ENCODE results near the gene MAPK8IP3.

Gene MAPK8IP3

DNA sequence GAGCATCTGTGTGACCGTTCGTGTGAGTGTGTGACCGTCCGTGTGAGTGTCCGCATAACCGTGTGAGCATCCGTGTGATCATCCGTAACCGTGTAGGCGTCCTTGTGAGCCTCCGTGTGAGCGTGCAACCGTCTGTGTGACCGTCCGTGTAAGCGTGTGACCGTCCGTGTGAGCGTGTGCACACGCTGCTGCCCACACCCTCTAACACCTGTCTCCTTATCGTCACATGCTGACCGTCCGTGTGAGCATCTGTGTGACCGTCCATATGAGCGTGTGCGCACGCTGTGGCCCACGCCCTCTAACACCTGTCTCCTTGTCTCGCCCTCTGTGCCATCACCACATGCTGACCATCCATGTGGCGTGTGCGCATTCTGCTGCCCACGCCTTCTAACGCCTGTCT, 34.2 kb downstream of the MAPK8IP3 start:
- Histone ChIP-seq H3K9me3 (replicated peaks; ENCODE audit: insufficient read depth, low read length) (no peaks in the 10 kb centered on the region), H3K4me3 (ENCODE audit: low read length) (no peak overlapping the region), H3K4me1 (ENCODE audit: low read length) (no peaks in the 10 kb centered on the region), H4K20me1 (ENCODE audit: insufficient read depth, low read length) (no peaks in the 10 kb centered on the region), H3K9ac (ENCODE audit: low read length) (no peak overlapping the region), H3K27ac (ENCODE audit: low read length) (no peak overlapping the region), H3K9me2 (replicated peaks; ENCODE audit: insufficient read depth, low read length) (no peaks in the 10 kb centered on the region), H2AFZ (ENCODE audit: low read length) (no peak overlapping the region), H3K27me3 (replicated peaks; ENCODE audit: insufficient read depth, low read length) (no peaks in the 10 kb centered on the region), H3K4me2 (ENCODE audit: low read depth, low read length) (no peak overlapping the region), H3F3A (ENCODE audit: insufficient read depth, low read length) (peaks cover 17% of the 10 kb centered on the region), H3K79me2 (ENCODE audit: low read length) (no peaks in the 10 kb centered on the region), H3K36me3 (replicated peaks; ENCODE audit: insufficient read depth, low read length) (no peaks in the 10 kb centered on the region)
- TF ChIP-seq EZH2 (optimal IDR thresholded peaks at IDR 0.05; ENCODE audit: low read depth, low read length) (no peak), EZH2phosphoT487 (IDR thresholded peaks at IDR 0.05; ENCODE audit: low read length) (no peak)
- TF ChIP-seq, protein P1, sequence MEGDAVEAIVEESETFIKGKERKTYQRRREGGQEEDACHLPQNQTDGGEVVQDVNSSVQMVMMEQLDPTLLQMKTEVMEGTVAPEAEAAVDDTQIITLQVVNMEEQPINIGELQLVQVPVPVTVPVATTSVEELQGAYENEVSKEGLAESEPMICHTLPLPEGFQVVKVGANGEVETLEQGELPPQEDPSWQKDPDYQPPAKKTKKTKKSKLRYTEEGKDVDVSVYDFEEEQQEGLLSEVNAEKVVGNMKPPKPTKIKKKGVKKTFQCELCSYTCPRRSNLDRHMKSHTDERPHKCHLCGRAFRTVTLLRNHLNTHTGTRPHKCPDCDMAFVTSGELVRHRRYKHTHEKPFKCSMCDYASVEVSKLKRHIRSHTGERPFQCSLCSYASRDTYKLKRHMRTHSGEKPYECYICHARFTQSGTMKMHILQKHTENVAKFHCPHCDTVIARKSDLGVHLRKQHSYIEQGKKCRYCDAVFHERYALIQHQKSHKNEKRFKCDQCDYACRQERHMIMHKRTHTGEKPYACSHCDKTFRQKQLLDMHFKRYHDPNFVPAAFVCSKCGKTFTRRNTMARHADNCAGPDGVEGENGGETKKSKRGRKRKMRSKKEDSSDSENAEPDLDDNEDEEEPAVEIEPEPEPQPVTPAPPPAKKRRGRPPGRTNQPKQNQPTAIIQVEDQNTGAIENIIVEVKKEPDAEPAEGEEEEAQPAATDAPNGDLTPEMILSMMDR (IDR thresholded peaks at IDR 0.05; ENCODE audit: low read length): no peak
- DNase-seq: no peak

DNA sequence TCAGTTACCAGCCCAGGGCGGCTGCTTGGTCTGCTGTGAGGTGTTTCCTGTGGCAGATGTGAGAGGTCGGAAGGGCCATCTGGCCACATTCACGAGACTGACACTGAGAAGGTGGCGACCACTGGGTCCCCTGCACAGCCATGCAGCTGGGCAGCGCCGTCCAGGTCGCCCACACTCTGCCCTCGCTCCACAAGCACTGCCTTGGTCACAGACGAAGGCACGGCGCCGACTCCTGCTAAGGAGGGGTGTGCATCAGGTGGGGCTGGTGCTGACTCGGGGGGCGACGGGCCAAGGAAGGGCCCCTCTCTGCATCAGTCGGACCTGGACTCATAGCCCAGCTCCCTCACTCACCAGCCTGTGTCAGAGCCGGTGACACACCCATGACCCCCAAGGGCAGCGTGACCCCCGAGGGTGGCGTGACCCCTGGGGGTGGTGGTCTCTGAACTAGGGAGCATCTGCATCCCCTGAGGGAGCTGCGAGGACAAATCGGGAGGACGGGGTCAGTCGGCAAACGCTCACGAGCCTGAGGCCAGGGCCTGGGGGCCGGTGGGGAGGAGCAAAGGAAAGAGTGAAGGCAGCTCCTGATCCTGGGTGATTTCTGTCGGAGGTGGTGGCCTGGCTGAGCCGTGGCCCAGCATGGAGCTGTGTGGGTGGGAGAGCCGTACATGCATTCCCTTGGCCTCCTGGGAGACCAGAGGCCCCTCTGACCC, 34.9 kb downstream of the MAPK8IP3 start:
- Histone ChIP-seq H3F3A (ENCODE audit: insufficient read depth, low read length) (peaks cover 13% of the 10 kb centered on the region; the same call in 1 of the 2 replicates), H4K20me1 (ENCODE audit: insufficient read depth, low read length) (no peaks in the 10 kb centered on the region), H3K4me3 (ENCODE audit: low read length) (no peak overlapping the region), H3K9me3 (replicated peaks; ENCODE audit: insufficient read depth, low read length) (no peaks in the 10 kb centered on the region), H3K27ac (ENCODE audit: low read length) (no peak overlapping the region), H3K9me2 (replicated peaks; ENCODE audit: insufficient read depth, low read length) (no peaks in the 10 kb centered on the region), H3K9ac (ENCODE audit: low read length) (no peak overlapping the region), H3K4me1 (ENCODE audit: low read length) (no peaks in the 10 kb centered on the region), H3K79me2 (ENCODE audit: low read length) (no peaks in the 10 kb centered on the region), H2AFZ (ENCODE audit: low read length) (no peak overlapping the region), H3K27me3 (replicated peaks; ENCODE audit: insufficient read depth, low read length) (no peaks in the 10 kb centered on the region), H3K36me3 (replicated peaks; ENCODE audit: insufficient read depth, low read length) (no peaks in the 10 kb centered on the region), H3K4me2 (ENCODE audit: low read depth, low read length) (no peak overlapping the region)
- DNase-seq: no peak
- TF ChIP-seq EZH2phosphoT487 (IDR thresholded peaks at IDR 0.05; ENCODE audit: low read length) (no peak), EZH2 (optimal IDR thresholded peaks at IDR 0.05; ENCODE audit: low read depth, low read length) (no peak)
- TF ChIP-seq, protein P1 (IDR thresholded peaks at IDR 0.05; ENCODE audit: low read length): no peak

DNA sequence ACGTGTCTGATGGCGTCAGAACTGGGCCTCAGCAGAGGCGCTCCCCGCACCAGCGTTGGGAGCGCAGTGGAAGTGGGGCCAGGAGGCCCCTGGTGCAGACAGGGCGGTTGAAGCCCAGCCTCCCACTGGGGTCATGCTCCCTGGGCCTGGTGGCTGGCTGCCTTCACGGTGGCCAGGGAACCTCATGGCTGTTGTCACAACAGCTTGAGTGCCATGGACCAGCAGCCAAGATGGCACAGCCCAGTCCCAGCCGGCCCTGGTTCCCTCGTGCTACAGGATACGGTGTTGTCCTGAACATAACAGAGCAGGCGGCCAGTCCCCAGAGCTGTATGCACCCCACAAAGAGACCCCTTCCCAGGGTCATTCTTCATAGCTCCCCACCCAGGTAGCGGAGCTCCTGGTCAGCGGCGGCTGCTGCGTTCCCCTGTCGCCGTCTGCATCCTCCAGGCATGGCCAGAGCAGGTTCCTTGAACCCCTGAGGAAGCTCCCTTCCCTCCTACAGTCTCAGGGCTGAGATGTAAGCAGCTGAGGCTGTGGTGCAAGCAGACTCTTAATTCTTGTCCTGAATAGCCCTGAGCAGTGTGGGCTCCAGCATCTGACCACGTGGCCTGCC, 35.7 kb downstream of the MAPK8IP3 start:
- no peaks in the 10 kb centered on the region for H3K9me3 ChIP-seq (replicated peaks; ENCODE audit: insufficient read depth, low read length)
- H3K79me2 ChIP-seq (ENCODE audit: low read length): no peaks in the 10 kb centered on the region
- peaks cover 13% of the 10 kb centered on the region; the same call in 1 of the 2 replicates for H3F3A ChIP-seq (ENCODE audit: insufficient read depth, low read length)
- no peaks in the 10 kb centered on the region for H3K4me1 ChIP-seq (ENCODE audit: low read length)
- no peak overlapping the region for H3K9ac ChIP-seq (ENCODE audit: low read length)
- no peak overlapping the region for H3K4me2 ChIP-seq (ENCODE audit: low read depth, low read length)
- DNase-seq: no peak
- no peaks in the 10 kb centered on the region for H3K9me2 ChIP-seq (replicated peaks; ENCODE audit: insufficient read depth, low read length)
- no peaks in the 10 kb centered on the region for H3K36me3 ChIP-seq (replicated peaks; ENCODE audit: insufficient read depth, low read length)
- H4K20me1 ChIP-seq (ENCODE audit: insufficient read depth, low read length): no peaks in the 10 kb centered on the region
- no peak overlapping the region for H2AFZ ChIP-seq (ENCODE audit: low read length)
- no peak overlapping the region for H3K27ac ChIP-seq (ENCODE audit: low read length)
- TF ChIP-seq EZH2phosphoT487 (IDR thresholded peaks at IDR 0.05; ENCODE audit: low read length): no peak
- no peaks in the 10 kb centered on the region for H3K27me3 ChIP-seq (replicated peaks; ENCODE audit: insufficient read depth, low read length)
- H3K4me3 ChIP-seq (ENCODE audit: low read length): no peak overlapping the region
